BLaER1 (cell line): Measurements from ENCODE around the gene FBXO17.
"Not testable (repeated sequence)": the region's sequence is repeated elsewhere in the genome, so short reads cannot be mapped to it uniquely, and the experiment has no call there.

Experiments
- H3K27ac ChIP-seq: shearing (Covaris generic); formaldehyde crosslinking; 2 replicates; pipeline ENCODE4 v1.8.1; 2022
- H3K27me3 ChIP-seq: shearing (Covaris generic); formaldehyde crosslinking; 2 replicates; pipeline ENCODE4 v1.8.1; 2022
- H3K36me3 ChIP-seq: shearing (Covaris generic); formaldehyde crosslinking; 2 replicates; pipeline ENCODE4 v1.8.1; 2022
- H3K4me1 ChIP-seq: shearing (Covaris generic); formaldehyde crosslinking; 2 replicates; pipeline ENCODE4 v1.8.1; 2022
- H3K4me2 ChIP-seq: shearing (Covaris generic); formaldehyde crosslinking; 2 replicates; pipeline ENCODE4 v1.8.1; 2022
- H3K4me3 ChIP-seq: shearing (Covaris generic); formaldehyde crosslinking; 2 replicates; pipeline ENCODE4 v1.8.1; 2022
- H3K9ac ChIP-seq: shearing (Covaris generic); formaldehyde crosslinking; 2 replicates; pipeline ENCODE4 v1.8.1; 2022
- H3K9me3 ChIP-seq: shearing (Covaris generic); formaldehyde crosslinking; 2 replicates; pipeline ENCODE4 v1.8.1; 2022
- H4K20me1 ChIP-seq: shearing (Covaris generic); formaldehyde crosslinking; 2 replicates; pipeline ENCODE4 v1.8.1; 2022
- Cebpa-rat ChIP-seq: shearing (Covaris generic); IDR thresholded peaks from 2 replicates; pipeline ENCODE4 v1.8.1; 2022

The FBXO17 gene

DNA sequence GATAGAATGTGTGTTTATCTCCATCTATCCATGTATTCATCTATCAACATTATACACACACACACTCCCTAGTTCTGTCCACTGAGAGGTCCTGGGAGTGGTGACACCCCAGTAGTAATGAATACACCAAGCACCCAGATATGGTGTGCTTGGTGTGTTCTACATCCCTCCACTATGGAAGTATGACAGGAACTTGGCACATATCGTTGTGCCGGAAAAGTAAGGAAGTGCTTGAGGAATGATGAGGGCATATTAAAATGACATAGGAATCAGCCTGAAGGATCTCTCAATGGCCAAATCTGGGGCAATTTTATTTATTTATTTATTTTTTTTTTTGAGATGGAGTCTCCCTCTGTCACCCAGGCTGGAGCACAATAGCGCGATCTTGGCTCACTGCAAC is 28.3 kb upstream of the FBXO17 start:
- H3K36me3 ChIP-seq, result no peaks in the 10 kb centered on the region
- H3K27me3 ChIP-seq, result no peaks in the 10 kb centered on the region
- H3K9me3 ChIP-seq, result peaks cover under 1% of the 10 kb centered on the region; the same call in 1 of the 2 replicates
- peaks cover 30% of the 10 kb centered on the region for H3K4me1 ChIP-seq
- H3K4me3 ChIP-seq, result no peak overlapping the region
- H3K9ac ChIP-seq, result no peak overlapping the region
- no peak overlapping the region for H3K4me2 ChIP-seq
- no peaks in the 10 kb centered on the region for H4K20me1 ChIP-seq
- no peak overlapping the region for H3K27ac ChIP-seq
- no peak for TF ChIP-seq Cebpa-rat

- Histone ChIP-seq H3K9ac (no peak overlapping the region), H3K4me2 (no peak overlapping the region), H3K4me1 (peaks cover 30% of the 10 kb centered on the region), H4K20me1 (no peaks in the 10 kb centered on the region), H3K27me3 (no peaks in the 10 kb centered on the region), H3K9me3 (no peaks in the 10 kb centered on the region; the same call in 1 of the 2 replicates), H3K27ac (no peak overlapping the region), H3K4me3 (no peak overlapping the region), H3K36me3 (no peaks in the 10 kb centered on the region)
- TF ChIP-seq Cebpa-rat, result no peak
Measured at GRCh38 chr19:39003188-39003587, 27.6 kb upstream of the FBXO17 start.

DNA sequence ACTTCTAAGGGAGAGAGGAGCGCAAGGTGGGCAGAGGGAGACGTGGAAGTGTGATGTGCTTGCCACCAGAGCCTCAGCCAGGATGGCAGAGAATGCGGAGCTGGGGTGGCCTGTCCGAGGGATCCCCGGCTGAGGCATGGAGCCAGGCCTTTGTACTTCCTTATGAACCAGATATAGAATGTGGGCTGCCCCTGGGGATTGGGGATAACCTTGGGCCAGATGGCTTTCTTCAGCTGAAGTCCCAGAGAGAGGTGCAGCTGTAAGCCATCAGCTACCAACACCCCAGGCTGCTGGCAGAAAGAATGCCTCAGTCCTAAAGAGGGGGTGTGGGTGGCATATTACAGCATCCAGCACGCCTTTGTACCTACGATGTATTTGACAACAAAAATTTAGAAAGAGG is 25.5 kb upstream of the FBXO17 start:
- no peak for TF ChIP-seq Cebpa-rat
- H3K4me1 ChIP-seq, result peaks cover 32% of the 10 kb centered on the region
- H4K20me1 ChIP-seq, result no peaks in the 10 kb centered on the region
- no peaks in the 10 kb centered on the region; the same call in 1 of the 2 replicates for H3K9me3 ChIP-seq
- H3K9ac ChIP-seq, result peak overlapping the region; percentile 63
- H3K4me2 ChIP-seq, result peak overlapping the region; percentile 78
- no peaks in the 10 kb centered on the region for H3K36me3 ChIP-seq
- no peaks in the 10 kb centered on the region for H3K27me3 ChIP-seq
- peak overlapping the region; percentile 51; the same call in 1 of the 2 replicates for H3K27ac ChIP-seq
- H3K4me3 ChIP-seq, result no peak overlapping the region

- not testable (repeated sequence) for H3K4me3 ChIP-seq, H3K27ac ChIP-seq, H3K27me3 ChIP-seq, H3K9me3 ChIP-seq, H4K20me1 ChIP-seq, H3K4me2 ChIP-seq, H3K9ac ChIP-seq, H3K36me3 ChIP-seq
- H3K4me1 ChIP-seq, result peaks cover 30% of the 10 kb centered on the region
Measured at GRCh38 chr19:38997576-38997975, 22.0 kb upstream of the FBXO17 start.

DNA sequence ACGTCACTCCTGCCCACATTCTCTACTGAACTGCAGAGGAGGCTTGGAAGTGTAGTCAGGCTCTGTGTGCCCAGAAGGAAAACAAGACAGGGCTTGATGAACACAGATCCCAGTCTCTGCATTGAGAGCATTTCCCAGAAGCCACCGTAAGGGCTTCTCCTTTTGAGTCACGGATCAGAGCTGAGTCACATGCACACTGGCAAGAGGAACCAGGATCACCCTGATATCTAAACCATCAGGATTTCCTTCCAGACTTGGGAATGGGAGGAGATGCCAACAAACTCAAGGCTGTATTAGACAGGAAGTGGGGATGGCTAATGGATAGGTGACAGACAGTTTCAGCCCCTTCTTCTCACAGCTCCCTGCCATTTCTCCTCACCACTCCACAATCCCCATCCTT is 17.7 kb upstream of the FBXO17 start:
- Histone ChIP-seq H3K36me3 (no peaks in the 10 kb centered on the region), H3K27me3 (no peaks in the 10 kb centered on the region), H3K27ac (no peak overlapping the region), H3K4me1 (peaks cover 14% of the 10 kb centered on the region), H3K9ac (no peak overlapping the region), H3K4me2 (no peak overlapping the region), H4K20me1 (no peaks in the 10 kb centered on the region), H3K4me3 (no peak overlapping the region), H3K9me3 (no peaks in the 10 kb centered on the region)
- no peak for TF ChIP-seq Cebpa-rat

GRCh38 chr19:38990949-38991697 is 15.6 kb upstream of the FBXO17 start:
- H3K4me2 ChIP-seq, result no peak overlapping the region
- no peaks in the 10 kb centered on the region for H4K20me1 ChIP-seq
- no peak overlapping the region for H3K9ac ChIP-seq
- no peak overlapping the region for H3K4me3 ChIP-seq
- no peaks in the 10 kb centered on the region for H3K27me3 ChIP-seq
- peaks cover 4% of the 10 kb centered on the region; the same call in 1 of the 2 replicates for H3K4me1 ChIP-seq
- no peak overlapping the region for H3K27ac ChIP-seq
- H3K9me3 ChIP-seq, result no peaks in the 10 kb centered on the region
- no peaks in the 10 kb centered on the region for H3K36me3 ChIP-seq
- TF ChIP-seq Cebpa-rat, result no peak

DNA sequence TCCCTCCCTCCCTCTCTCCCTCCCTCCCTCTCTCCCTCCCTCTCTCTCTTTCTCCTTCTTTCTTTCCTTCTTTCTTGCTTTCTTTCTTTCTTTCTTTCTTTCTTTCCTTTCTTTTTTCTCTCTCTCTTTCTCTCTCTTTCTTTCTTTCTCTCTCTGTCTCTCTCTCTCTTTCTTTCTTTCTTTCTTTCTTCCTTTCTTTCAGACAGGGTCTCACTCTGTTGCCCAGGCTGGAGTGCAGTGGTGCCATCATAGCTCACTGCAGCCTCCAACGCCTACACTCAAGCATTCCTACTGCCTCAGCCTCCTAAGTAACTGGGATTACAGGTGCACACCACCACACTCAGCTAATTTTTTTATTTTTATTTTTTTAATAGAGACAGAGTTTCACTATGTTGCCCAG is 14.1 kb upstream of the FBXO17 start:
- H3K27ac ChIP-seq, H3K9me3 ChIP-seq, H3K27me3 ChIP-seq, H3K4me1 ChIP-seq, H4K20me1 ChIP-seq, H3K4me2 ChIP-seq, H3K36me3 ChIP-seq, H3K9ac ChIP-seq, H3K4me3 ChIP-seq: not testable (repeated sequence)

GRCh38 chr19:38989066-38989605 is 13.6 kb upstream of the FBXO17 start:
- Histone ChIP-seq H3K27ac (no peak overlapping the region), H3K4me3 (no peak overlapping the region), H3K9me3 (0 out of 2 replicates have a peak, but pooled peaks cover 6% of the 10 kb centered on the region), H3K4me1 (0 out of 2 replicates have a peak, but pooled peaks cover 5% of the 10 kb centered on the region), H3K9ac (no peak overlapping the region), H4K20me1 (no peaks in the 10 kb centered on the region), H3K27me3 (no peaks in the 10 kb centered on the region), H3K4me2 (no peak overlapping the region), H3K36me3 (no peaks in the 10 kb centered on the region)
- TF ChIP-seq Cebpa-rat, result no peak

DNA sequence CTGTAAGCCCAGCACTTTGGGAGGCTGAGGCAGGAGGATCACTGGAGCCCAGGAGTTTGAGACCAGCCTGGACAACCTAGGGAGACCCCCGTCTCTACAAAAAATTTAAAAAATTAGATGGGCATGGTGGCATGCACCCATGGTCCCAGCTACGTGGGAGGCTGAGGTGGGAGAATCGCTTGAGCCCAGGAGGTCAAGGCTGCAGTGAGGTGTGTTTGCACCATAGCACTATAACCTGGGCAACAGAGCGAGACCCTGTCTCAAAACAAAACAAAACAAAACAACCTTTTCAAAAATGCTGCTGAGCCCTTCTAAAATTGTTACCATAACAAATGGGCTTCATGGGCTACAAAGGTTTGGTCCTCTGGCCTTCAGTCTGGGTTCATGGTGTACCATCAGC is 13.1 kb upstream of the FBXO17 start:
- not testable (repeated sequence) for H3K4me3 ChIP-seq, H3K27me3 ChIP-seq, H3K9me3 ChIP-seq, H3K27ac ChIP-seq, H3K36me3 ChIP-seq, H3K4me1 ChIP-seq, H3K4me2 ChIP-seq, H3K9ac ChIP-seq, H4K20me1 ChIP-seq

DNA sequence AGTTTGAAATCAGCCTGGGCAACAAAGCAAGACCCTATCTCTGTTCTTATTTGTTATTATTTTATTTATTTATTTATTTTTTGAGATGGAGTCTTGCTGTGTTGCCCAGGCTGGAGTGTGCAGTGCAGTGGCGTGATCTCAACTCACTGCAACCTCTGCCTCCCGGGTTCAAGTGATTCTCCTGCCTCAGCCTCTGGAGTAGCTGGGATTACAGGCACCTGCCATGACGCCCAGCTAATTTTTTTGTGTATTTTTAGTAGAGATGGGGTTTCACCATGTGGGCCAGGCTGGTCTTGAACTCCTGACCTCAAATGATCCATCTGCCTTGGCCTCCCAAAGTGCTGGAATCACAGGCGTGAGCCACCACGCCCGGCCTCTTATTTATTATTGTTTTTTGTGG is 12.2 kb upstream of the FBXO17 start:
- H3K9me3 ChIP-seq, H3K4me2 ChIP-seq, H3K9ac ChIP-seq, H3K4me3 ChIP-seq, H3K4me1 ChIP-seq, H3K36me3 ChIP-seq, H3K27me3 ChIP-seq, H4K20me1 ChIP-seq, H3K27ac ChIP-seq: not testable (repeated sequence)
